Activated naive CD4-positive, alpha-beta T cell treated with anti-CD3 and anti-CD28 coated beads, Interleukin-2, amount 50 U/mL, for 24 hours (primary cell): ENCODE measurements around the gene PRKCD.
A peak's percentile ranks its signal among the peaks of the same experiment; 100 is the strongest.

Experiments
- H3K27ac Mint-ChIP-seq: one replicate; pipeline ENCODE4 v1.8.0; 2021; ENCODE audit warnings: mild to moderate bottlenecking, mixed read lengths
- H3K27me3 Mint-ChIP-seq: one replicate; pipeline ENCODE4 v1.8.0; 2021; ENCODE audit warnings: mixed read lengths
- H3K36me3 Mint-ChIP-seq: one replicate; pipeline ENCODE4 v1.8.0; 2021; ENCODE audit warnings: mixed read lengths
- H3K4me1 Mint-ChIP-seq: one replicate; pipeline ENCODE4 v1.8.0; 2021; ENCODE audit warnings: mixed read lengths
- H3K4me3 Mint-ChIP-seq: one replicate; pipeline ENCODE4 v1.8.0; 2021; ENCODE audit warnings: mild to moderate bottlenecking, mixed read lengths
- H3K9me3 Mint-ChIP-seq: one replicate; pipeline ENCODE4 v1.8.0; 2021; ENCODE audit warnings: mixed read lengths

Gene PRKCD

DNA sequence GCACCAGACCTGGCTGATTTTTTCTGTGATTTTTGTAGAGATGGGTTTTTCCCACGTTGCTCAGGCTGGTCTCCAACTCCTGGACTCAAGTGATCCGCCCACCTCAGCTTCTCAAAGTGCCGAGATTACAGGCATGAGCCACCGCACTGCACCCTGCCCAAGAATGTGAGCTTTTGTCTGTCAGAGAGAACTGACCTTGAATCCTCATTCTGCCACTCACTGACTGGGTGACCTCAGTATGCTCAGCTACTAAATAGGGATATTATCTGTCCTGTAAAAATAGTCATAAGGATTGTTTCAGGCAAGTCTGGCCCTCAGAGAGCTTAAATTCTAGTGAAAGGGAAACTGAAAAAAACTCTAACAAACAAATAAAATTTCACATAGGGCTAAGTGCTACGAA lies 28.7 kb upstream of the PRKCD start:
- Mint-ChIP-seq H3K27ac (peak overlapping the region; percentile 59), H3K4me1 (peaks cover 19% of the 10 kb centered on the region), H3K9me3 (no peaks in the 10 kb centered on the region), H3K27me3 (no peaks in the 10 kb centered on the region), H3K4me3 (no peak overlapping the region), H3K36me3 (no peaks in the 10 kb centered on the region)

DNA sequence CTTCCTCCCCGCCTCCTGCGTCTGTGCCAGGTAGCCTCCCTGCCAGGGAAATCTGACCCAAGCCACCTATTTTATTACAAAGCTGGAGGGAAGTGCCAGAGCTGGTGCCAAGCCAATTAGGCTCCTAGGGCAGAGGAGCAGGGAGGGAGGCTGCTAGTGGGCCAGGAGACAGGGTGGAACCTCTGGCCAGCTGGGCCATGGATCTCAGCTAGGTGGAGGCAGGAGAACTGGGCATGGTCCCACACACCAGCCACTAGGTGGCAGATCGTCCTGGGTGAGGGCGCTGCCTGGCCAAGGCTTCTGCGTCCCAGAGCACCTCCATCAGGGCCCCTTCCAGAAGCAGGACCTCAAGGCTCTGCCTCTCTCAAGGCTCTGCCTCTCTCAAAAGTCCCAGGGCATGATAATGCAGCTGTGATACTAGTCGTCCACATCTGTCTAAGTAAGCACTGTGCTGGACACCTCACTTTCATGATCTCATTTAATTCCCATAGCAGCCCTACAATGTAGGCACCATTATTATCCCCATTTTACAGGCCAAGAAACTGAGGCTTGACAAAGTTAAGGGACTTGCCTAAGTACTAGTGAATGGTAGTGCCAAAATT lies 26.3 kb upstream of the PRKCD start:
- H3K27me3 Mint-ChIP-seq: no peaks in the 10 kb centered on the region
- H3K4me1 Mint-ChIP-seq: peaks cover 10% of the 10 kb centered on the region
- H3K27ac Mint-ChIP-seq: no peak overlapping the region
- no peak overlapping the region for H3K4me3 Mint-ChIP-seq
- no peaks in the 10 kb centered on the region for H3K36me3 Mint-ChIP-seq
- H3K9me3 Mint-ChIP-seq: no peaks in the 10 kb centered on the region

DNA sequence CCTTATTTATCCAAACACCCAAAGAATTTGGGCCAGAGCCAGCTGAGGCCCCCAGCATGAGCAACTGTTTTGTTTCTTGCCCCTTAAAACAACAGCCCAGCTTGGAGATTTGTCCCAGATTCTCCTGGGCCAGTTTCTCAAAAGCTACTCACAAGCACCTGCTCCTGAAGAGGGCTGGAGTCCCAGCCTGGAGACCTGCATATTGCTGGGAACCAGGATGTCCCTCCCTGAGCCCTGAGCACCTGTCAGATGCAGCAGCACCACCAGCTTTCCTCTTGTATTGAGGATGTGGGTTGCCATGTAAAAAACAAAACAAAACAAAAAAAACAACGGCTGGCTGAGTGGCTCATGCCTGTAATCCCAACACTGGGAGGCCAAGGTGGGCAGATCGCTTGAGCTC lies 23.8 kb upstream of the PRKCD start:
- Mint-ChIP-seq H3K9me3 (no peaks in the 10 kb centered on the region), H3K27ac (no peak overlapping the region), H3K4me3 (no peak overlapping the region), H3K36me3 (no peaks in the 10 kb centered on the region), H3K27me3 (no peaks in the 10 kb centered on the region), H3K4me1 (no peaks in the 10 kb centered on the region)

- H3K9me3 Mint-ChIP-seq: no peaks in the 10 kb centered on the region
- no peak overlapping the region for H3K4me3 Mint-ChIP-seq
- H3K36me3 Mint-ChIP-seq: no peaks in the 10 kb centered on the region
- H3K4me1 Mint-ChIP-seq: no peaks in the 10 kb centered on the region
- no peak overlapping the region for H3K27ac Mint-ChIP-seq
- H3K27me3 Mint-ChIP-seq: no peaks in the 10 kb centered on the region
These were observed 23.1 kb upstream of the PRKCD start for GRCh38 chr3:53137835-53138446.

DNA sequence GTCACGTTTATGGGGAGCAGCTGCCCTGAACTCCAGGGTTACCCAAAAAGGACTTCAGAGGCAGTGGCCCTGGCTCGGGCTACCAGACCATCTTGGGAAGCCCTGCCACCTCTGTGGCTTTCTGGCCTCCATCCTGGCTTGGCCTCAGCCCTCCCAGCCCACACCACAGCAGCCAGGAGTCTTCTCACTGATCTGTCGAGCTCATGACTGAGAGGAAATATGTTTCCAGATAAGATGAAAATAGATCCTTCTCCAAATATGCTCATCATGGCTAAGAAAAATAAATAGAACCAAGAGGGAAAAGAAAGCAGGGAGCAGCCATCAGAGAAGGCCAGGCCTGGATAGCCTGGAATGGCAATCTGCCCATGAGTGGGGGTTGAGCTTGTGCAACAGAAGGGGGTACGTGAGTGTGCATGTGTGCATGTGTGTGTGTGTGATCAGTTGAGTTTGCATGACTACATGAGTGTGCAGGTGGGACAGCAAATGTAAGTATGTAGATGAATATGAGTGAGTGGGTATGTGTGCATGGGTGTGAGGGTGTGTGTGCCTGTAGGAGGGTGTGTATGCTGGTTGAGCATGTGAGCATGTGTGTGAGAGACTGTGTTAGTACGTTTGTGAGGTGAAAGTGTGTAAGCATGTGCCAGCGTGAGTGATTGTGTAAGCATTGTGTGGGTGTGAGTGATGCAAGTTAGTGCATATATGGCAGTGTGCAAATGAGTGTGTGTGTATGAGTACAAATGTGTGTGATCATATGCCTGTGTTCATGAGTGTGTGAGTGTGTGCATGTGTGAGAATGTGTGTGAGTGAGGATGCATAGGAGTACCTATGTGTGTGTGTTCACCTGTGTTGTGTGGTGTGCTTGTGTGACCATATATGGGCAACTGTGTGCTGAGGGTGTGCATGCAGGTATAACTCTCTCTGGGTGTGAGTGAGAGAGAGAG lies 20.8 kb upstream of the PRKCD start:
- H3K4me3 Mint-ChIP-seq: no peak overlapping the region
- no peaks in the 10 kb centered on the region for H3K27me3 Mint-ChIP-seq
- no peaks in the 10 kb centered on the region for H3K4me1 Mint-ChIP-seq
- no peak overlapping the region for H3K27ac Mint-ChIP-seq
- no peaks in the 10 kb centered on the region for H3K9me3 Mint-ChIP-seq
- H3K36me3 Mint-ChIP-seq: no peaks in the 10 kb centered on the region

DNA sequence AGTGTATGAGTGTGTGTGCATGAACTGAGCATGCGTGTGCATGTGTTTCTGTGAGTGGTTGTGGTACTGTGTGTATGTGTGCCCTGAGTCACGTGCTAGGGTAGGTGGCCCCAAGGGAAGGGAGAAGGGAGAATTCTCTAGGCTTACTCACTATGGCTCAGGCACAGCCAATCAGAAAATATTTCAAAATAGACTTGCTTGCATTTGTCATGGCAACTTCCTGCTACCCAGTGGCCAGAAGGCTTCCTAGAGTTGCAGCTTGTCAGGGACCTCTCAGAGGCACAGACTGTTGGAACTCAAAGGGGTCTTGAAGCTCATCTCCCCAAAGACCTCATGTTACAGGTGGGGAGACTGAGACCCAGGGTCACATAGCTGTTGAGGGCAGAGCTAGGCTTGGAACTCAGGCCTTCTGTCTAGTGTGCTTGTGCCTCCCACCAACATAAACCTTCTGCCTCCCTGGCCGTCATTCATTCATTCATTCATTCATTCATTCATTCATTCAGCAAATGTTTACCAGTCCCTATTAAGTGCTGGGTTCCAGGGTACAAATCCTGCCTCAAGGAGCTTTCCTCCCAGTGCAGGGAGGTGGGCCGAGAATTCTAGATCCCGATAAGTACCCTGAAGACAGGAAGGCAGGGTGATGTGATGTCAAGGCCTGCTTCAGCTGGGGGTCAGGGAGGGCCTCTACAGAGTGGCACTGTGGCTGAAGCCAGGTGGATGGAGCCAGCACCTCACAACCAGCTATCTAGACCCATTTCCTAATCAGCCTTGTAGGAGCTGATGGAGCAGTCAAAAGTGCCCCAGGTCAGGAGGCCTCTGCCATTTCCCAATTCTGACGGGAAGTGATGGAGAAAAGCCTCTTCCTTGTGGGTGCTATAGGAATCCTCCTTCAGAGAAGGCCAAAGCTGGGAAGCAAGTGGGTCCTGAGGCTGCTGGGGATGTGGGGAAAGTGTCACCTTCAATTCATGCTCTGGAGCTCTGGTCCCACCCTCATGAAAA lies 19.9 kb upstream of the PRKCD start:
- no peaks in the 10 kb centered on the region for H3K36me3 Mint-ChIP-seq
- H3K4me3 Mint-ChIP-seq: no peak overlapping the region
- H3K9me3 Mint-ChIP-seq: no peaks in the 10 kb centered on the region
- H3K4me1 Mint-ChIP-seq: no peaks in the 10 kb centered on the region
- no peak overlapping the region for H3K27ac Mint-ChIP-seq
- no peaks in the 10 kb centered on the region for H3K27me3 Mint-ChIP-seq

GRCh38 chr3:53142986-53143385 lies 18.0 kb upstream of the PRKCD start:
- H3K27ac Mint-ChIP-seq: no peak overlapping the region
- H3K4me3 Mint-ChIP-seq: no peak overlapping the region
- H3K4me1 Mint-ChIP-seq: no peaks in the 10 kb centered on the region
- no peaks in the 10 kb centered on the region for H3K9me3 Mint-ChIP-seq
- no peaks in the 10 kb centered on the region for H3K27me3 Mint-ChIP-seq
- H3K36me3 Mint-ChIP-seq: no peaks in the 10 kb centered on the region

GRCh38 chr3:53144446-53144845 lies 16.6 kb upstream of the PRKCD start:
- Mint-ChIP-seq H3K27me3 (no peaks in the 10 kb centered on the region), H3K36me3 (no peaks in the 10 kb centered on the region), H3K4me3 (no peak overlapping the region), H3K27ac (no peak overlapping the region), H3K9me3 (no peaks in the 10 kb centered on the region), H3K4me1 (no peaks in the 10 kb centered on the region)

DNA sequence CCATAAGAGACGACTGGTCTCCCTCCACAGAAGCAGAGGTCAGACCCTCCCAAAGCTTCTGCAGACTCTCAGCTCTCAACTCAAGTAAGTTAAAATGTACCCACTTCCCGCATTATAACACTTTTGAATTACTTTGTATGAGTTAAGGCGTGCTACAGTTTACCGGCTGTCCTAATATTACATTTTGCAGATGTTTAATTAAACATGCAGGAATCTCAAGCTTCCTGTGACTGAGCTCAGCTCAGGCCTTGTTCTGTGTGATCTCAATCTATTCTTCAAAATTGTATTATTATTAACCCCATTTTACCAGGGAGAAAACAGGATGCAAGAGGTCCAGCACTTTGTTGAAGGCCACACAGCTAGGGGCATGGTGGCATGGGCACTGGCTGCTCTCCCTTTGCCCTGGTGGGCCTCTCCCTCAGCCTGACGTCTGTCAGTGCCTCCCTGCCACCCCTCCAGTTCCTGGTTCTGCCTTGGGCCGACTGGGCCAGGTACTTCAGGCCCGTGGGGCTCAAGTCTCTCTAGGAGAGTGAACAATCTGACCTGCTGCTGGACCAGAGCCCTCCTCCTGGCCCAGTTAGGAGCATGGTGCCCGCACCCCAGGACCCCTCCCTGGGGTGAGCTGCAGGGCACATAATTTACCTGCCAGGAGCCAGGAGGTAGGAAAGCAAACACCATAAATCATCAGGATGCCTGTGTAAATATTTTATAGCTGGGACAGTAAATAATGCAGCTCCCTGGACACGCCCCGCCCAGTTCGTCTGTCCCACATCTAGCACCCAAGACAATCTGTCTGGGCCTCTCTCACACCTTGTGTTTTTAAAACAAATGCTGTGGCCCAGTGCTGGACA lies 15.9 kb upstream of the PRKCD start:
- H3K27ac Mint-ChIP-seq: no peak overlapping the region
- no peaks in the 10 kb centered on the region for H3K9me3 Mint-ChIP-seq
- H3K4me1 Mint-ChIP-seq: no peaks in the 10 kb centered on the region
- no peaks in the 10 kb centered on the region for H3K36me3 Mint-ChIP-seq
- no peak overlapping the region for H3K4me3 Mint-ChIP-seq
- no peaks in the 10 kb centered on the region for H3K27me3 Mint-ChIP-seq

- H3K27ac Mint-ChIP-seq: no peak overlapping the region
- no peak overlapping the region for H3K4me3 Mint-ChIP-seq
- H3K27me3 Mint-ChIP-seq: no peaks in the 10 kb centered on the region
These were observed 15.3 kb upstream of the PRKCD start for GRCh38 chr3:53145713-53146080.

GRCh38 chr3:53146319-53146891 lies 14.6 kb upstream of the PRKCD start:
- no peak overlapping the region for H3K4me3 Mint-ChIP-seq
- H3K27me3 Mint-ChIP-seq: no peaks in the 10 kb centered on the region
- H3K36me3 Mint-ChIP-seq: no peaks in the 10 kb centered on the region
- no peaks in the 10 kb centered on the region for H3K9me3 Mint-ChIP-seq
- no peak overlapping the region for H3K27ac Mint-ChIP-seq
- H3K4me1 Mint-ChIP-seq: no peaks in the 10 kb centered on the region

More at GRCh38 chr3:53145713-53146080, 15.3 kb upstream of the PRKCD start:
- no peaks in the 10 kb centered on the region for H3K36me3 Mint-ChIP-seq
- H3K4me1 Mint-ChIP-seq: no peaks in the 10 kb centered on the region
- H3K9me3 Mint-ChIP-seq: no peaks in the 10 kb centered on the region

DNA sequence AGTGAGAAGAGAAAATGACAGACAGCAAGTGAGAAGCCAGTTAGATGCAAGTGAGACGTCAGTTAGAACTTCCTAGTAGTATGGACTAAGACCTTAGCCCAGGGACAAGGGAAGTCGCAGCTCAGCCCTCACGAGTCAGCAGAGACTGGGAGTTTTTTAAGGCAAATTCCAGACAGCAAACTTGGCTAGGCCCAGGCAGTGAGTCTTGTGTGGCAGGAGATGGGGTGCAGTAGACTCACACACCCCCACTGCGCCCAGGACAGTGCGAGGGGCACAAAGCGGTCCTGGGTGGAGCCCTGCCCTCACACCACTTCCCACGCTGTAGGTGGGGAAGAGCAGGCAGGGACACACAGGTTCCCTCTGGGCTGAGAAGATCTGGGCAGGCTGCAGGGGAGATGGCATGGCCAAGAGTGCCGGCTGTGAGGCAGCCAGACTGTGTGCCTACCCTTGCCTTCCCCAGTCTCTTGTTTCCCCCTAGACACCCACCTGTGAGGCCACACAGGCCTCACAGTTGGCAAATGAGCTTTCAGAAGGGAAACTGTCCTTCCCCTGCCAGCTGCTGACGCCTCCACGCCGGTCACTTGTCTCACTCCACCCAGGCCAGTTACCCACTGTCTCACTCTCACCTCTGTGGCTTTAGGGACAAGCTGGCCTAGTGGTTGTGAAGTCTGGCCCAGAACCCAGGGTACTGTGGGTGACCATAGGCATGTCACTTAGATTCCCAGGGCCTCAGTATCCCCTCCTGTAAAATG lies 13.7 kb upstream of the PRKCD start:
- Mint-ChIP-seq H3K4me1 (no peaks in the 10 kb centered on the region), H3K27ac (no peak overlapping the region), H3K27me3 (no peaks in the 10 kb centered on the region), H3K9me3 (no peaks in the 10 kb centered on the region), H3K36me3 (no peaks in the 10 kb centered on the region), H3K4me3 (no peak overlapping the region)

DNA sequence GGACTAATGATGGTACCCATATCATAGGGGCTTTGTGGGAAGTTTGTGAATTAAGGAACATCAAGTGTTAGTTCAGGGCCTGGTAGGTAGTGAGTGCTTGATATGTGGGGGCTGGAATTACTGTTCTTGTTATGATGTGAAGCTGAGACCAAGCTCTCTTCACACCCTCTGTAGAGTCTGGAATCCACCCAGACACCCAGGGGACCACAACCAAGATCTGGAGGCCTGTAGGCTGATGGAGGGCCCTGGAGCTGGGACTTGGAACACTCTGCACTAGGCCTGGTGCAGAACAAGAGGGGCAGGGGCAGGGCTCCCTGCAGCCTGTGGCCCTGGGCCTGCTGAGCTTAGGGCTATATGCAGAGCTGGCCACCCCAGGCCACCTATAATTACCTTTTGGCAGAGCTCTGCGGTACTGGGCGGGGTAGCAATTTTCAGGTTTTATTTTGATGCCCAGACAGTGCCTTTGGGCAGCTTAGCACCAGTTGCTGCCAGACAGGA lies 13.1 kb upstream of the PRKCD start:
- no peaks in the 10 kb centered on the region for H3K4me1 Mint-ChIP-seq
- H3K27ac Mint-ChIP-seq: no peak overlapping the region
- no peak overlapping the region for H3K4me3 Mint-ChIP-seq
- no peaks in the 10 kb centered on the region for H3K27me3 Mint-ChIP-seq
- H3K36me3 Mint-ChIP-seq: no peaks in the 10 kb centered on the region
- no peaks in the 10 kb centered on the region for H3K9me3 Mint-ChIP-seq
